Fibroblast of skin of left biceps (primary cell): ENCODE results near the gene TMEM259.

Experiments
- DNase-seq, 2 experiments: peaks; one replicate each; pipeline ENCODE4 v3.0.0-alpha.2; 2013; ENCODE audit warnings: low read depth in 2 of 2

The TMEM259 gene

DNA sequence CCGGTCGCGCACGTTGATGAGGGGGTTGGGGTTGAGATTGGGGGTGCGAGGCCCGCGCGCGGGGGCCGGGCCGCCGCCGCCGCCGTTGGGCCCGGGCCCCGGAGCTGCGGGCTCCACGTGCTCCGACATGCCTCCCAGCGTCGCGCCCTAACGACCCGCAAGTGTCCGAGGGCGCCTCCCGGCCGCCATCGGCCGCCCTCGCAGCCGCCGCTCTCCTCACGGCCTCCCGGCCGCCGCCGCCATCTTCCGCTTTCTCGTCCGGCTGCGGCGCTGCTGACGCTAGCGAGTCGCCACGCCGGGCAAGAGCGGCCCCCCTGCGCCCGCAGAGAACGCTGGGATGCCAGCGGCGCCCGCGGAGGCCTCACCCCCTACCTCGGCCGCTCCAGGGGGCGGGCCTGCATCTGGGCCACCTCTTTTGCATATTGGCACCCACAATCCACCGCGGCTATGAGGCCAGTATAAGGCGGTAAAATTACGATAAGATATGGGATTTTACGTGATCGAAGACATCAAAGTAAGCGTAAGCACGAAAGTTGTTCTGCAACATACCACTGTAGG, at the start of gene TMEM259:
Gene TMEM259 (minus strand): TSS at position 256 of the 558 bp plus-strand sequence. CDS start 127 bp downstream, at position 129.
- DNase-seq = peak; percentile 95 to 96

DNA sequence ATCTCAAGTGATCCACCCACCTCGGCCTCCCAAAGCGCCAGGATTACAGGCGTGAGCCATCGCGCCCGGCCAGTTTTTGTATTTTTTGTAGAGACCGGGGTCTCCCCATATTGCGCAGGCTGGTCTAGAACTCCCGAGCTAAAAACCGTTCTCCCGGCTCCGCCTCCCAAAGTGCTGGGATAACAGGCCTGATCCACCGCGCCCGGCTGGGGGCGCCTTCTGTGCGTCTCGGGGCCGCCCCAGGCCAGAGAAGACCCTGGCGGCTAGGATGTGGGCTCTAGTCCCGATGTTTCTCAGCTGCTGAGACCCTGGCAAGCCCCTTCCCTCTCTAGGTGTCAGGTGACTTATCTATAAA, 49.6 kb upstream of the TMEM259 start:
- DNase-seq = no peak

DNA sequence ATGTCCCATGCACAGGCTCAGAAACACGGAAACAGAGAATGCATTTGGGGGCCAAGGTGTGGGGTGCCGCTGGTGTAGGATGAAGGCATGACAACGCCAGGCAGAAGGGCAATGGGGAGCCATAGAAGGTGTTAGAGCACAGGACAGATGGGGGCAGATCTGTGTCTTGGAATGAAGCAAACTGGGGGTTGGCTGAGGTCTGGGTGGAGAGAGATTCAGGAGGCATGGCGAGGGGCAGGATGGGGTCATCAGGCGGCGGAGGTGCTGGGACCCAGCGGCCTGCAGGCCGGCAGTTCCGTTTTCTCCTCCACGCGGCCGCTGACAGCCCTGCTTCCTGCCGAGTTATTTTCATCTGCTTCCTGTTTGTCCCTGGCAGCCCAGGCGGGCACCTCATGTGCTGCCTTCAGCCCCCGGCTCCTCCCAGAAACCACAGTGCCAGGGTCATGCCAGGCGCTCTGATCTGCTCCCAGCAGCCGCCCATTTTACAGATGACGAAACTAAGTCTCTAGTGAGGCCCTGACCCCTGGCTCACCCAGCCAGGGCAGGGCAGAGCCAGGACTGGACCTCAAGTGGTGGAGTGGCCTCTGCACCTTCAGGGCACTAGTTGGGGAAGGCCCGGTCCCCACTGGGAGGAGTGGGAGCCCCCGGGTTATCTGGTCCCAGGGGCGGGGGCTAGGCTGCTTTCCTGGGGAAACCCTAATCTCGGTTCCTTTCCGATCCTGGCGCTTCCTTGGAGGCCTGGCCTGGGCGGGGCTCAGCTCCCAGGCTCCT, 48.3 kb upstream of the TMEM259 start:
- no peak for DNase-seq

DNA sequence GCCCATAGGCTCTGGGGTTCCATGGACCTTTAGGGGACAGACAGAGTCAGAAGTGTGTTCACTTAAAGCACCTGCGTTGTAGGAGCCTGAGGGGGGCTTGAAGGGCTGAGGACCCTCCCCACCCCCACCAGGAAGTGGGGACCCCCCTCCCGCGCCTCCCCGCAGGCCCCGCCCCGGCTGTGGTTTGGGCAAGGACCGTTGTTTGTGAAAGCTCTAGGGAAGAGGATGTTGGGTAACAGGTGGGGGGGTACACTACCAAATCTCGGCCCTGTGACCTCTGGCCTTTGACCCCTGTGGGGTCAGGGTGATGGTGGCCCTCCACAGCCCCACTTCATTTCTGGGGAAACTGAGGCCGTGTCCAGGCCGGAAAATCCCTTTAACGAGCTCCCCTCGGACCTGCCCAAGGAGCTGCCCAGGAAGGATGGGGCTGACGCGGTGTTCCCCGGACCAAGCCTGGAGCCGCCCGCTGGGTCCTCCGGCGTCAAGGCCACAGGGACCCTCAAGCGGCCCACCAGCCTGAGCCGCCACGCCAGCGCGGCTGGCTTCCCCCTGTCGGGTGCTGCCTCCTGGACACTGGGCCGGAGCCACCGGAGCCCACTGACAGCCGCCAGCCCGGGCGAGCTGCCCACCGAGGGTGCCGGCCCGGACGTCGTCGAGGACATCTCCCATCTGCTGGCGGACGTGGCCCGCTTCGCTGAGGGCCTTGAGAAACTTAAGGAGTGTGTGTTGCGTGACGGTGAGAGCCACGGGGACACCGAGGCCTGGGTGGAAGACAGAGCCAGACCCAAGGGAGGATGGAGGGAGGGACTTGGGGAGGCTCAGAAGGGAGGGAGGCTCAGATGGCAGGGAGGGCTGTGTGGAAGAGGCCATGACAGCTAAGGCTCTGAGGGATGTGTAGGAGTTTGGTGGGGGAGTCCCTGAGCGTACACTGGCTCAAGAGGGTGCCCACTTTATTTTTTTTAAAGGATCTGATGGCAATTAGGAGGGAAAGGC, 47.4 kb upstream of the TMEM259 start:
- no peak for DNase-seq

DNA sequence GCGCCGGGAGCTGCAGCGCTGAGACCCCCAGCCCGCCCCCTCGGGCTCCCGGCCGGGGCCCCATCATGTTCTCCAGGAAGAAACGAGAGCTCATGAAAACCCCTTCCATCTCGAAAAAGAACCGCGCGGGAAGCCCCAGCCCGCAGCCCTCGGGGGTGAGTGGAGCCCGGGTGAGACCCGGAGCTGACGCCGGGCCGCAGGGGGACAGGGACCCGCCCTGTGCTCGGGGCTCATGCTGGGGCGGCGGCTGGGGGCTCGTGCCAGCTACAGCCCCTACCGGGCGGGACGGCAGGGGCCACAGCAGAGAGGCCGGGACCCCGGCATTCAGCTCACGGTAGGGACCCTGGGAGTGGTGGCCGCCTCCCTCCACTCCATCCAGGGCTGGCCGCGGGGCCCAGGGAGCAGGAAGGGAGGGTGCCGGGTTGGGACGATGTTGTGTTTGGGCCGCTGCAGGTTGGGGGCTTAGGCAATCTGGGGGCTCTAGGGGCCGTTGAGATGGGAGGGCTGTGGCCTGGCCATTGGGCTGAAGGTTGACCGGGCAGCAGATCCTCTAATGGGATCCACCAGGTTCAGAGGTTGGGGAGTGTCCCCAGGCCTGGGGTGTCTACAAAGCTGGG, 46.5 kb upstream of the TMEM259 start:
- no peak for DNase-seq

DNA sequence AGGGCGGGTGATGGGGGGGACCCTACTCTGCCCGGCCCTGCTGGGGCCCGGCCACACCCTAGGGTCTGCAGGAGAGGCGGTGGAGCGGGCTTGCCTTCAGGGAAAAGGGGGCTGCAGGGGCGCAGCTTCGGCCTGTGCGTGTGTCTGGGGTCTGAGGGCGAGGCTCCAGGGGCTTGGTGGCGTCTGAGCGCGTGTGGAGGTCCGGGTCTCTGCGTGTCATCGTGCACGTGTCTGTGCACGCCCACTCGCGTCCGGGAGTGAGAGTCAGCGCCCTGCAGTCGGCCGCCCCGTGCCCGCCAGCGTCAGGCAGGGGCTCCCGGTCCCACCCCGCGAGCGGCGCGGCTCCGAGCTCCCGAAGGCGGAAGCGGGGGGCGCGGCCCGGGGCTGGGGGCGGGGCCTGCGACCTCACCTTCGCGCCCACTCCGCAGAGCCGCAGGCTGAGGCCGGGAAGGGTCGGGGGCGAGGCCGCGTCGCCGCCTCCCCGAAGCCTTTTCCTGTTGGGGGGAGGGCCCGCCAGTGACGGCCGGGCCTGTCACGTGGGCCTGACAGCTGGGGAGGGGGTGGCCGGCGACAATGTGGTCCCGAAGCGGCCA, 45.9 kb upstream of the TMEM259 start, which contains the start of gene ARHGAP45:
Gene ARHGAP45 (plus strand): TSS at position 420 of the 593 bp plus-strand sequence. CDS start 239 bp downstream, outside the sequence.
- no peak for DNase-seq

DNA sequence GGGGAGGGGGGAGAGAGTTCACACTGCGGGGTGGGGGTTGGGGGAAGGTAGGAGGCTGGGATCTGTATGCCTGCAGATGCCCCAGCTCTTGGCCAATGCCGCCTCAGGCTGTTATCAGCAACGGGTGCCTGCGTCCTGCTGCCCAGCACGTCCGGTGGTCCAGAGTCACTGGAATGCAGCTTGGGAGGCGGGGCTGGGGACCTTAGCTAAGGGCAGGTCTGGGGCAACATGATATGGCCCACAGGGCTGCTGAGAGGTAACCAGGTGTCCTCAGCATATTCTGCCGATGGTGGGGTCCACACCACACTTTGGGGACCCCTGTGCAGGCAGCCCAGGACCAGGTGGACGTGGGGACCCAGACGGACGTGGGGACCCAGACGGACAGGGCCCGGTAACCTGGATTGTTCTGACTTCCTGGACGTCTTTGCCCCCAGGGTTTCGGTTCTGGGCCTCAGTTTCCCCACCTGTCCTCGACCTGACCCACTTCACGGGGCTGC, 45.4 kb upstream of the TMEM259 start:
- DNase-seq = no peak

DNA sequence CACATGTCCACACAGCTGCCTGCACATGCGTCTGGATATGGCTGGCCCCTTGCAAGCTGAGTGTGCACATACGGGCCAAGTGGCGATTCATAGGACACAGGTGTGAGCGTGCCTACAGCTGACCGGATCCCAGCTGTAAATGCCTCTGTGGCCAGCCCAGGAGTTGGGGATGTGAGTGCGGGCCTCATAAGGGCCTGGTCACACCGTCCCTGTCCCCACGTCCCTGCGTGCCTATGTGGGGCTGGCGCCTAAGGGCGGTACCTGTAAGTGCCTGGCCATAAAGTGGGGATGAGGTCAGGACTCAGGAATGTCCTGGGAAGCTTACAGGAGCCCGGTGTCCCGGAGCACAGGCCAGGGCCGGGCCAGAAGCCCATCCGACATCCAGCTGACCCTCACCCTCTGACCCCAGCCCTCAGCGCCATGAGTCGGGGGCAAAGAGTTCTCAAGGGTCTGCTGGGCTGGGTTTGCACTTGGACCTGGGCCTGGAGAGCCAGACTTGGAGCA, 44.7 kb upstream of the TMEM259 start:
- DNase-seq = no peak

DNA sequence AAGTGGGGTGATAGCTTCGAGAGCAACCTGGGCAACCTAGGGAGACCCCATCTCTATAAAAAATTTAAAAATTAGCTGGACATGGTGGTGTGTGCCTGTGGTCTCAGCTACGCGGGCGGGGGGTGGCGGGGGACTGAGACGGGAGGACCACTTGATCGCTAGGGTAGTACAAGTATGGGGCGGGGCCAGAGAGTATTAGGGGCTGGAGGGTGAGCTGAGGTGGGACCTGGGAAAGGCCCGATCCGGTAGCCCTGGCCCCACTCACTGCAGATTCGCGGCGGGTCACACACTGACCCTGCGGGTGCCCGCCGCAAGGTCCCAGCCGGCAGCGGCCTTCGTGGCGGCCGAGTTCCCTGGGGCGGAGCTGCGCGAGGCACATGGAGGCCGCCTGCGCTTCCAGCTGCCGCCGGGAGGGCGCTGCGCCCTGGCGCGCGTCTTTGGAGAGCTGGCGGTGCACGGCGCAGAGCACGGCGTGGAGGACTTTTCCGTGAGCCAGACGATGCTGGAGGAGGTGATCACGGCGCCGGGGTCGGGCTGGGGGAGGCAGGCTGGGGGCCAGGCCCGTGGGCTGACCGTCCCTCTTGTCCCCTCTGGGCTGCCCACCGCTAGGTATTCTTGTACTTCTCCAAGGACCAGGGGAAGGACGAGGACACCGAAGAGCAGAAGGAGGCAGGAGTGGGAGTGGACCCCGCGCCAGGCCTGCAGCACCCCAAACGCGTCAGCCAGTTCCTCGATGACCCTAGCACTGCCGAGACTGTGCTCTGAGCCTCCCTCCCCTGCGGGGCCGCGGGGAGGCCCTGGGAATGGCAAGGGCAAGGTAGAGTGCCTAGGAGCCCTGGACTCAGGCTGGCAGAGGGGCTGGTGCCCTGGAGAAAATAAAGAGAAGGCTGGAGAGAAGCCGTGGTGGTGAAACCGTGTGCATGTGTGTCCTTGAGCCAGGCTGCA, 44.0 kb upstream of the TMEM259 start:
- DNase-seq = no peak

DNA sequence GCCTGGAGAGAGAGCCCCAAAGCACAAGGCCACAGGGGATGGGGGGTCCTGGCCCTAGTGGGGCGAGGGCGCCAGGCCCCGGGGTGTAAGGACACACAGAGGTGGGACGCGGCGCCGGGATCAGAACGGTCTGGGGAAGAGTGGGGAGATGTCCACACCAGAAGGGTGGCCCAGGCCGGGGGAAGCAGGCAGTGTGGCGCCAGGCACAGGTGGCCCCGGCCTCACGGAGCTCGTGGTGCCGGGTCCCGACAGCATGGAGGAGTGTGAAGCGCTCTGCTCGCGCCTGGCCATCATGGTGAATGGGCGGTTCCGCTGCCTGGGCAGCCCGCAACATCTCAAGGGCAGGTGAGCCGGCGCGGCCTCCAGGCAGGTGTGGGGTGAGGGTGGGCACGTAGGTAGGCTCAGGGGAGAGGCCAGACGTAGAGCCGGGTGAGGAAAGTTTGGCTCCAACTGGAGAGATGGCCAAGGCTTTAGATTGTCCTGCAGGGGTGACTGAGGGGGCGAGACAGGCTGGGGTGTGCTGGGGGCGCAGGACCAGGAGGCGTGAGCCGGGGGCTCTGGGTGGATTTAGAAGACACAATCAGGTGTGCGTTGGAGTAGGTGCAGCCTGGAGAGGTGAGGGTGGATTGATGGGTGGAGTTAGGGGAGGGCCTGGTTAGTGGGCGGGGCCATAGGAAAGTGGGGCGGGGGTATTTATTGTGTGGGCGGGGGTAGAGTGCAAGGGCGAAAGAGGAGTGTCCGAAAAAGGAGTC, 43.2 kb upstream of the TMEM259 start:
- no peak for DNase-seq

DNA sequence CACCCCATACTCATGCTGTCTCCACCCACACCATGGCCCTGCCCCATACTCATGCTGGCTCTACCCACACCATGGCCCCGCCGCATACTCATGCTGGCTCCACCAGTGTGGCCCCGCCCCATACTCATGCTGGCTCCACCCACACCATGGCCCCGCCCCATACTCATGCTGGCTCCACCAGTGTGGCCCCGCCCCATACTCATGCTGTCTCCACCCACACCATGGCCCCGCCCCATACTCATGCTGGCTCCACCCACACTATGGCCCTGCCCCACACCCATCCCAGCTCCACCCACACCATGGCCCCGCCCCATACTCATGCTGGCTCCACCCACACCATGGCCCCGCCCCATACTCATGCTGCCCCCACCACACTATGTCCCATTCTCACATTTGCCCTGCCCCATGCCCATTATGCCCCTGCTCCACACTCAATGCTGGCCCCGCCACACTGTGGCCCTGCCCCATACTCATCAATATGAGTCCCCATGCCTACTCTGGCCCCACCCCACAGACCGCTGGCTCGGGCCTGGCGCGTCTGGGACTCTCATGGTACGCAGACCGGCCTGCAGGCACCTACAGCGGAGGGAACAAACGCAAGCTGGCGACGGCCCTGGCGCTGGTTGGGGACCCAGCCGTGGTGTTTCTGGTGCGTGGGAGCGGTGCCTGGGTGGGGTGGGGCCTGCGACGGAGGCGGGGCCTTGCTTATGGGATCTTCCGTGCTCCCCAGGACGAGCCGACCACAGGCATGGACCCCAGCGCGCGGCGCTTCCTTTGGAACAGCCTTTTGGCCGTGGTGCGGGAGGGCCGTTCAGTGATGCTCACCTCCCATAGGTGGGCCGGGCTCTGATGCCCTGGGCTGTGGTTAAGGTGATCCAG, 42.3 kb upstream of the TMEM259 start:
- DNase-seq = no peak

DNA sequence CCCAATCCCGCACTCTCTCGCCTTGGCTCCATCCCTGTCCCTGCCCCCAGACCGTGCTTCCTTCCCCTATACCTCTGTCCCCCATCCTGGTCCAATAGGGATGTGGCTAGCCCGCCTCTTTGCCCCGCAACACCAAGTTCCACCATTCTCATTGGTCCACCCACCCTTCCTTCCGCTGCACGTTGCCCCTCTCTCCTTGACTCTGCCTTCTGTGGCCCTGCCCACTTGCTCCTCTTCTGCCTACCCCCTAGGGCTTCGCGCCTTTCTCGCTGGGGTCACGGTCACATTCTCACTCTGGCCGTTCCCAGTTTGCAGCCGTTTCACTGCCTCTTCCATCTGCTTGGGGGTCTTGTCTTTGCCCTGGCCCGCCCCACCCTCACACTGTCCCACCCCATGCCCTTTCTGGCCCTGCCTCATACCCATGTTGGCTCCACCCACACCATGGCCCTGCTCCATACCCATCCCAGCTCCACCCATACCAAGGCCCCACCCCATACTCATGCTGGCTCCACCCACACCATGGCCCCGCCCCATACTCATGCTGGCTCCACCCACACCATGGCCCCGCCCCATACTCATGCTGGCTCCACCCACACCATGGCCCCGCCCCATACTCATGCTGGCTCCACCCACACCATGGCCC, 41.6 kb upstream of the TMEM259 start:
- DNase-seq = no peak

DNA sequence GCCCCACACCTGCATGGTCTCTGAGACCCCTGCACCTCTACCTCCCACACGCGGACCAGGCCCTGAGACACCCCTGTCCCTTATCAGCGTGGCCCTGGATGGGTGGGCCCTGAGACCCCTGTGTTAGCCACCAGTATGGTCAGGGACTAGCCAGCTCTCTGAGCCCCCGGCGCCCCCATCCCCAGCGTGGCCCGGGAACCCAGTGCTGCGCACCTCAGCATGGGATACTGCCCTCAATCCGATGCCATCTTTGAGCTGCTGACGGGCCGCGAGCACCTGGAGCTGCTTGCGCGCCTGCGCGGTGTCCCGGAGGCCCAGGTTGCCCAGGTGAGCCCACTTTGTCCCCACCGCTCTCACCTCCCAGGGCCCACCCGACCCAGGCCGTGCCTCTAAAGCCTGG, 41.1 kb upstream of the TMEM259 start:
- DNase-seq = no peak

DNA sequence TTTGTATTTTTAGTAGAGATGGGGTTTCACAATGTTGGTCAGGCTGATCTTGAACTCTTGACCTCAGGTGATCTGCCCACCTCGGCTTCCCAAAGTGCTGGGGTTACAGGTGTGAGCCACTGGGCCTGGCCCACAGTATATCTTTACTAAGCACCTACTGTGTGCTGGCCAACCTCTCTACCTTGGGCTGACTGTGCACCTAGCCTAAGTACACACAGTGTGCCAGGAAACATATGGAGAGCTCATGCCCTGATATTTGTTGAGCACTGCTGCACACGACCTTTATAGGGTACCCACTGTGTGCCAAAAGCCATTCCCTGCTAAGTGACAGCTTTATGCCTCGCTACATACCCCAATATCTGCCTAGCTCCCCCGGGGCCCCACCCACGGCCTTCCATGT, 39.8 kb upstream of the TMEM259 start:
- no peak for DNase-seq

DNA sequence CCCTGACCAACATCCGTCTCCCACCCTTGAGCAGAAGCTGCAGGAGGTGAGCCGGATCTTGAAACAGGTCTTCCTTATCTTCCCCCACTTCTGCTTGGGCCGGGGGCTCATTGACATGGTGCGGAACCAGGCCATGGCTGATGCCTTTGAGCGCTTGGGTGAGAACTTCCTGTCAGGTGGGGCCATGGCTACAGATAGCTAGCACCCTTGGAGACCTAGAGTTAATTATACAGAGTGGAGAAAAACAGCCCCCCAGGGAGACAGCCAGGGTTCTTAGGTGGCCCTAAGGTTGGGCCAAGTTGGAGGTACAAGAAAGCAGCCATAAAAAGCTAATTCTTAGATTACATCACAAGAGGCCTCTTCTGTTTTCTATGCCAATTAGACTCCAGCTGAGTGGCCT, 37.2 kb upstream of the TMEM259 start:
- no peak for DNase-seq

DNA sequence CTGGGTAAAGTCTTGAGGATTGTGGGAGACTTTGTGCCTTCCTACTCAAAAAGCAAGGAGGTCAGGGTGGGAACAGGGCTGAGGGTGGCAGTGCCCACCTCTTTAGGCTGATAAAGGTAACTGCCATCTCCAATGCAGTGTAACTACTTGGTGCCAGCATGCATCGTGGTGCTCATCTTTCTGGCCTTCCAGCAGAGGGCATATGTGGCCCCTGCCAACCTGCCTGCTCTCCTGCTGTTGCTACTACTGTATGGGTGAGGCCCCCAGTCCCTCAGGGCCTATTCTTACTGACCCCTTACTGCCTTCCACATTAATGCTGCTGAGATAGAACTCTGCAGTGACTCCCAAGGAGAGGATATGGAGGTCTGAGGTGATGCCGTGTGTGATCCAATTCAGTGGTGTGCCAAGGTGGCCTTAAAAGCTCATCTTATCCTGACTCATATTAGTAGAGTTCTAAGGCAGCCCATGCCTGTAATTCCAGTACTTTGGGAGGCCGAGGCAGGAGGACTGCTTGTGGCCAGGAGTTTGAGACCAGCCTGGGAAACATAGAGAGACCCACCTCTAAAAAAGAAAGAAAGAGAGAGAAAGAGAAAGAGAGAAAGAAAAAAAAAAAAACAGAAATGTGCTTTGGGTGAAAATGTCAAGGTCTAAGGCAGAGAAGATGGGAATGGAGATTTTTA, 36.4 kb upstream of the TMEM259 start:
- DNase-seq = peak in 1 of 2 experiments; percentile 30
